NB4 (cell line): ENCODE measurements around the gene CTNND2.

Experiments
- CTCF ChIP-seq: IDR thresholded peaks from one replicate; pipeline ENCODE4 v1.5.1; 2012; ENCODE audit warnings: low read depth, low read length
- MAX ChIP-seq: IDR thresholded peaks from 2 replicates; pipeline ENCODE4 v1.6.1; 2011; ENCODE audit warnings: low read depth, low read length
- MYC ChIP-seq: IDR thresholded peaks from 2 replicates; pipeline ENCODE4 v1.6.1; 2011; ENCODE audit warnings: low read depth, low read length
- POLR2A ChIP-seq: IDR thresholded peaks from 2 replicates; pipeline ENCODE4 v1.6.1; 2011; ENCODE audit warnings: mild to moderate bottlenecking; ENCODE audit not compliant: insufficient read length; ENCODE audit errors: extremely low read depth

- no peak for TF ChIP-seq CTCF
- no peak for TF ChIP-seq POLR2A
- no peak for TF ChIP-seq MAX
- TF ChIP-seq MYC = no peak
Observed at GRCh38 chr5:11547140-11547539, 357.1 kb downstream of the CTNND2 start.
